GM12878 (cell line): Measurements from ENCODE around the gene RAC2. TPM values are rescaled to one million over a fixed set of nuclear protein-coding genes. Genes with fewer than 3 reads are reported as not detected.

ENCODE experiments used
- ATAC-seq: fragments of 200-7000 bp; cut with Tn5 transposase; 3 replicates; pipeline ENCODE4 v1.9.1; 2020; ENCODE audit warnings: mild to moderate bottlenecking, moderate library complexity
- BruUV-seq: library from RNA; stranded (reverse); fragments of 400-500 nt; replicated peaks from 2 replicates; lab custom pipeline; 2021; lab: Mats Ljungman, UMichigan
- CTCF ChIA-PET: fragments of 300-600 bp; sonication (Branson Sonifier 250); formaldehyde crosslinking; extraction: SDS; loops from one replicate; lab custom pipeline; 2021; ENCODE audit warnings: inconsistent platforms; lab: Yijun Ruan, JAX
- POLR2A ChIA-PET: fragments of 350-600 bp; formaldehyde crosslinking; extraction: SDS; loops from one replicate; lab custom pipeline; 2021; ENCODE audit warnings: inconsistent platforms; lab: Charles Lee
- RAD21 ChIA-PET: fragments of 300-600 bp; sonication (Branson Sonifier 250); formaldehyde crosslinking; loops from one replicate; lab custom pipeline; 2023; ENCODE audit warnings: antibody characterized with exemption; ENCODE audit not compliant: unreplicated experiment; lab: Charles Lee
- SMC1A ChIA-PET: fragments of 300-600 bp; sonication (Branson Sonifier 250); formaldehyde crosslinking; loops from one replicate; lab custom pipeline; 2023; ENCODE audit not compliant: unreplicated experiment, uncharacterized antibody; lab: Charles Lee
- DNase-seq: peaks from one replicate; pipeline ENCODE4 v3.0.0-alpha.2; 2011; ENCODE audit warnings: low read depth, low spot score
- FAIRE-seq: peaks from 3 replicates; lab custom pipeline; 2011; peaks lifted over from hg19 to GRCh38; lab: Jason Lieb, UNC
- H2AFZ ChIP-seq: 2 replicates; pipeline ENCODE4 v1.6.0; 2011; ENCODE audit warnings: low read depth, low read length, control low read depth; ENCODE audit not compliant: control insufficient read depth
- H3K27ac ChIP-seq: 2 replicates; pipeline ENCODE4 v1.5.1; 2011; ENCODE audit warnings: control low read depth; ENCODE audit not compliant: control insufficient read depth, insufficient read depth
- H3K27me3 ChIP-seq, 2 experiments: replicated peaks in 1 of 2; 2 replicates each; pipeline versions ENCODE4 v1.6.0 to v1.6.1; 2011; ENCODE audit warnings: low read length in 1 of 2; ENCODE audit not compliant: control insufficient read depth in 2 of 2, insufficient read depth in 2 of 2
- H3K36me3 ChIP-seq, 2 experiments: 2 replicates each; pipeline ENCODE4 v1.5.1; 2011; ENCODE audit warnings: low read length in 1 of 2; ENCODE audit not compliant: control insufficient read depth in 2 of 2, insufficient read depth in 2 of 2
- H3K4me1 ChIP-seq: 2 replicates; pipeline ENCODE4 v1.6.1; 2011; ENCODE audit warnings: mild to moderate bottlenecking, low read length, moderate library complexity, mixed read lengths; ENCODE audit not compliant: control insufficient read depth, insufficient read depth
- H3K4me2 ChIP-seq: 2 replicates; pipeline ENCODE4 v1.6.0; 2011; ENCODE audit warnings: control low read depth; ENCODE audit not compliant: control insufficient read depth, insufficient read depth
- H3K4me3 ChIP-seq: fragments of 200-600 bp; sonication (generic); 2 replicates; pipeline ENCODE4 v1.5.1; 2016
- H3K79me2 ChIP-seq: 2 replicates; pipeline ENCODE4 v1.6.0; 2011; ENCODE audit warnings: low read length; ENCODE audit not compliant: control insufficient read depth, insufficient read depth
- H3K9ac ChIP-seq: 2 replicates; pipeline ENCODE4 v1.8.0; 2011; ENCODE audit warnings: low read length, control low read depth, mixed read lengths; ENCODE audit not compliant: control insufficient read depth, insufficient read depth
- H3K9me3 ChIP-seq: replicated peaks from 3 replicates; pipeline ENCODE4 v1.5.1; 2011; ENCODE audit warnings: mild to moderate bottlenecking, low read length; ENCODE audit not compliant: control insufficient read depth, insufficient read depth
- H4K20me1 ChIP-seq: 2 replicates; pipeline ENCODE4 v1.6.0; 2011; ENCODE audit not compliant: control insufficient read depth, insufficient read depth
- CBX5 ChIP-seq: sonication (generic); IDR thresholded peaks from 2 replicates; pipeline ENCODE4 v1.6.1; 2016; ENCODE audit warnings: low read depth, moderate library complexity, mild to moderate bottlenecking, inconsistent platforms
- FOXM1 ChIP-seq: IDR thresholded peaks from 2 replicates; pipeline ENCODE4 v1.6.1; 2012; ENCODE audit warnings: low read depth, mild to moderate bottlenecking, inconsistent platforms, low read length, moderate library complexity
- GABPA ChIP-seq: IDR thresholded peaks from 2 replicates; pipeline ENCODE4 v1.6.1; 2014; ENCODE audit warnings: antibody characterized with exemption, low read depth, mild to moderate bottlenecking, inconsistent platforms
- IKZF2 ChIP-seq, 2 experiments: fragments of 450-650 bp; IDR thresholded peaks; 2 replicates each; pipeline ENCODE4 v1.6.1; 2017; ENCODE audit warnings: mild to moderate bottlenecking in 2 of 2, moderate library complexity in 2 of 2
- MTA3 ChIP-seq: IDR thresholded peaks from 2 replicates; pipeline ENCODE4 v1.6.1; 2012; ENCODE audit warnings: low read length, inconsistent platforms, borderline replicate concordance
- MXI1 ChIP-seq: fragments of 150-350 bp; IDR thresholded peaks from 2 replicates; pipeline ENCODE4 v1.6.1; 2011; ENCODE audit warnings: low read depth, mild to moderate bottlenecking, inconsistent platforms, low read length, improper control_type of control experiment
- NFYB ChIP-seq: IDR thresholded peaks from 2 replicates; pipeline ENCODE4 v1.6.1; 2011; ENCODE audit warnings: low read depth, mild to moderate bottlenecking, low read length, improper control_type of control experiment, moderate library complexity; ENCODE audit not compliant: insufficient read depth
- PAX5 ChIP-seq: IDR thresholded peaks from 2 replicates; pipeline ENCODE4 v1.6.1; 2011; ENCODE audit warnings: low read depth, low read length, borderline replicate concordance
- SUPT20H ChIP-seq: IDR thresholded peaks from 2 replicates; pipeline ENCODE4 v1.6.1; 2011; ENCODE audit warnings: low read depth, mild to moderate bottlenecking, low read length, moderate library complexity, borderline replicate concordance; ENCODE audit not compliant: control insufficient read depth
- TCF3 ChIP-seq: IDR thresholded peaks from 2 replicates; pipeline ENCODE4 v1.6.1; 2012; ENCODE audit warnings: low read depth, mild to moderate bottlenecking, low read length, borderline replicate concordance; ENCODE audit not compliant: insufficient read depth
- WGBS: methylation state at CpG from one replicate; pipeline ENCODE4 v1.1.6; 2016; ENCODE audit warnings: low lambda C conversion rate; ENCODE audit not compliant: insufficient replicate concordance, insufficient coverage; ENCODE audit errors: missing lambda C conversion rate; 5-methylcytosine and 5-hydroxymethylcytosine counted together
- in situ Hi-C: fragments of 300-500 bp; cut with MboI; formaldehyde crosslinking; loops from 9 replicates; pipeline ENCODE4 v1.14.3; 2018; ENCODE audit warnings: mixed read lengths
- intact Hi-C: fragments of 100-400 bp; cut with micrococcal nuclease; formaldehyde crosslinking; loops from one replicate; pipeline ENCODE4 v1.14.2; 2022; ENCODE audit not compliant: unreplicated experiment
- polyA plus RNA-seq, 11 experiments: library from polyadenylated mRNA; depleted of rRNA in 4 of 11; unstranded in 6 of 11; stranded (reverse) in 5 of 11; fragments of >200 nt; fragmentation: Nextera tagmentation in 4 of 11; fragmentation: Illumina TruSeq in 1 of 11; extraction: Ambion mirVana in 4 of 11; extraction: Trizol in 1 of 11; gene quantifications; 1 replicate in 1 of 11; 2 replicates in 10 of 11; pipeline versions ENCODE4 v1.2.1 to v1.2.3, GENCODE V29; 2011 to 2016; ENCODE audit warnings: inconsistent platforms in 2 of 11, missing spikeins in 2 of 11, low read depth in 1 of 11
- total RNA-seq, 4 experiments: library from RNA; depleted of rRNA in 3 of 4; stranded (reverse); fragments of >200 nt in 3 of 4; fragmentation: Illumina TruSeq in 1 of 4; extraction: Trizol in 1 of 4; gene quantifications; 2 replicates each; pipeline versions ENCODE4 v1.2.1 to v1.2.3, GENCODE V29; 2013 to 2021
- TF ChIP-seq, protein P1 (sequence below), 3 experiments: IDR thresholded peaks in 2 of 3; conservative IDR thresholded peaks in 1 of 3; 2 replicates each; pipeline ENCODE4 v1.5.1; 2011; ENCODE audit warnings: low read depth in 3 of 3, low read length in 3 of 3, mild to moderate bottlenecking in 3 of 3, control low read depth in 2 of 3, moderate library complexity in 2 of 3, inconsistent platforms in 1 of 3, mixed read lengths in 1 of 3; ENCODE audit not compliant: control insufficient read depth in 2 of 3, insufficient read depth in 1 of 3; ENCODE audit errors: extremely low read depth in 1 of 3
- TF ChIP-seq, protein P2 (sequence below): fragments of 150-350 bp; IDR thresholded peaks from 2 replicates; pipeline ENCODE4 v1.6.1; 2016; ENCODE audit warnings: low read depth, low read length
- TF ChIP-seq, protein P3 (sequence below): fragments of 450-650 bp; conservative IDR thresholded peaks from 2 replicates; pipeline ENCODE4 v1.6.1; 2017; ENCODE audit warnings: mild to moderate bottlenecking, moderate library complexity
- TF ChIP-seq, protein P4 (sequence below): IDR thresholded peaks from 2 replicates; pipeline ENCODE4 v1.6.1; 2011; ENCODE audit warnings: mild to moderate bottlenecking, low read depth, low read length, moderate library complexity; ENCODE audit not compliant: insufficient replicate concordance

Gene RAC2
- total and polyA plus RNA-seq, 10 of the 15 experiments (the other 5 are each of a cell fraction or from before 2014, with no cell fraction given), result 102 to 386 (median 304) TPM

DNA sequence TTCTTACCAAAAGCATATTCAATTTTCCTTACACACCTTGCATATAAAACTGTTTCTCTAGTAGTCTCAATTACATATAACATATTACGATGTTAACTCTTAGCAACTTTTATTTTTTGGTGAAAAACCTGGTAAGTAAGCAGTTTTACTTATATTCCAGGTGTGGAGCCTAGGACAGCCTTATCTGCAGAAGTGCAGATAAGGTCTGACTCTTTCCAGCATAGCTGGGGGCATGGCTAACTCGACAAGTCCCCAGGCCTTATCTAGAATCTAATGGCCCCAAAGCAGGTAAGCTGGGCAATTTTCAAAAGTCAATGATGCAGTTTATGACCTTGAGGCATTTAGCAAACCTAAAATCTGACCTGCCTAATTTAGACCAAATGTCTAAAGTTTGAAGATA is 51.9 kb downstream of the RAC2 start:
- Histone ChIP-seq H3K36me3 (no peaks in the 10 kb centered on the region), H4K20me1 (no peaks in the 10 kb centered on the region), H3K4me3 (no peak overlapping the region), H3K27ac (no peak overlapping the region), H3K79me2 (no peaks in the 10 kb centered on the region), H3K27me3 (no peaks in the 10 kb centered on the region), H3K4me1 (peaks cover 8% of the 10 kb centered on the region; the same call in 1 of the 2 replicates), H2AFZ (no peak overlapping the region), H3K9me3 (no peaks in the 10 kb centered on the region; the same call in 2 of the 3 replicates), H3K4me2 (no peak overlapping the region), H3K9ac (no peak overlapping the region)
- intact Hi-C loops, result loop anchor here (10.0 kb wide), 2 partner anchors 47 to 407 kb away; partner anchors contain the start of gene IL2RB
- TF ChIP-seq, protein P1, sequence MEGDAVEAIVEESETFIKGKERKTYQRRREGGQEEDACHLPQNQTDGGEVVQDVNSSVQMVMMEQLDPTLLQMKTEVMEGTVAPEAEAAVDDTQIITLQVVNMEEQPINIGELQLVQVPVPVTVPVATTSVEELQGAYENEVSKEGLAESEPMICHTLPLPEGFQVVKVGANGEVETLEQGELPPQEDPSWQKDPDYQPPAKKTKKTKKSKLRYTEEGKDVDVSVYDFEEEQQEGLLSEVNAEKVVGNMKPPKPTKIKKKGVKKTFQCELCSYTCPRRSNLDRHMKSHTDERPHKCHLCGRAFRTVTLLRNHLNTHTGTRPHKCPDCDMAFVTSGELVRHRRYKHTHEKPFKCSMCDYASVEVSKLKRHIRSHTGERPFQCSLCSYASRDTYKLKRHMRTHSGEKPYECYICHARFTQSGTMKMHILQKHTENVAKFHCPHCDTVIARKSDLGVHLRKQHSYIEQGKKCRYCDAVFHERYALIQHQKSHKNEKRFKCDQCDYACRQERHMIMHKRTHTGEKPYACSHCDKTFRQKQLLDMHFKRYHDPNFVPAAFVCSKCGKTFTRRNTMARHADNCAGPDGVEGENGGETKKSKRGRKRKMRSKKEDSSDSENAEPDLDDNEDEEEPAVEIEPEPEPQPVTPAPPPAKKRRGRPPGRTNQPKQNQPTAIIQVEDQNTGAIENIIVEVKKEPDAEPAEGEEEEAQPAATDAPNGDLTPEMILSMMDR (IDR thresholded peaks at IDR 0.05 in 2 of 3, conservative IDR thresholded peaks at IDR 0.05 in 1 of 3; ENCODE audit: control insufficient read depth in 2 of 3, extremely low read depth in 1 of 3, insufficient read depth in 1 of 3, low read depth in 3 of 3, low read length in 3 of 3), result no peak
- TF ChIP-seq PAX5, result no peak
- TF ChIP-seq, protein P2, sequence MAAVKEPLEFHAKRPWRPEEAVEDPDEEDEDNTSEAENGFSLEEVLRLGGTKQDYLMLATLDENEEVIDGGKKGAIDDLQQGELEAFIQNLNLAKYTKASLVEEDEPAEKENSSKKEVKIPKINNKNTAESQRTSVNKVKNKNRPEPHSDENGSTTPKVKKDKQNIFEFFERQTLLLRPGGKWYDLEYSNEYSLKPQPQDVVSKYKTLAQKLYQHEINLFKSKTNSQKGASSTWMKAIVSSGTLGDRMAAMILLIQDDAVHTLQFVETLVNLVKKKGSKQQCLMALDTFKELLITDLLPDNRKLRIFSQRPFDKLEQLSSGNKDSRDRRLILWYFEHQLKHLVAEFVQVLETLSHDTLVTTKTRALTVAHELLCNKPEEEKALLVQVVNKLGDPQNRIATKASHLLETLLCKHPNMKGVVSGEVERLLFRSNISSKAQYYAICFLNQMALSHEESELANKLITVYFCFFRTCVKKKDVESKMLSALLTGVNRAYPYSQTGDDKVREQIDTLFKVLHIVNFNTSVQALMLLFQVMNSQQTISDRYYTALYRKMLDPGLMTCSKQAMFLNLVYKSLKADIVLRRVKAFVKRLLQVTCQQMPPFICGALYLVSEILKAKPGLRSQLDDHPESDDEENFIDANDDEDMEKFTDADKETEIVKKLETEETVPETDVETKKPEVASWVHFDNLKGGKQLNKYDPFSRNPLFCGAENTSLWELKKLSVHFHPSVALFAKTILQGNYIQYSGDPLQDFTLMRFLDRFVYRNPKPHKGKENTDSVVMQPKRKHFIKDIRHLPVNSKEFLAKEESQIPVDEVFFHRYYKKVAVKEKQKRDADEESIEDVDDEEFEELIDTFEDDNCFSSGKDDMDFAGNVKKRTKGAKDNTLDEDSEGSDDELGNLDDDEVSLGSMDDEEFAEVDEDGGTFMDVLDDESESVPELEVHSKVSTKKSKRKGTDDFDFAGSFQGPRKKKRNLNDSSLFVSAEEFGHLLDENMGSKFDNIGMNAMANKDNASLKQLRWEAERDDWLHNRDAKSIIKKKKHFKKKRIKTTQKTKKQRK, result no peak
- TF ChIP-seq MXI1, result no peak
- TF ChIP-seq MTA3, result no peak
- TF ChIP-seq TCF3, result no peak
- no peak for TF ChIP-seq CBX5
- TF ChIP-seq, protein P3, sequence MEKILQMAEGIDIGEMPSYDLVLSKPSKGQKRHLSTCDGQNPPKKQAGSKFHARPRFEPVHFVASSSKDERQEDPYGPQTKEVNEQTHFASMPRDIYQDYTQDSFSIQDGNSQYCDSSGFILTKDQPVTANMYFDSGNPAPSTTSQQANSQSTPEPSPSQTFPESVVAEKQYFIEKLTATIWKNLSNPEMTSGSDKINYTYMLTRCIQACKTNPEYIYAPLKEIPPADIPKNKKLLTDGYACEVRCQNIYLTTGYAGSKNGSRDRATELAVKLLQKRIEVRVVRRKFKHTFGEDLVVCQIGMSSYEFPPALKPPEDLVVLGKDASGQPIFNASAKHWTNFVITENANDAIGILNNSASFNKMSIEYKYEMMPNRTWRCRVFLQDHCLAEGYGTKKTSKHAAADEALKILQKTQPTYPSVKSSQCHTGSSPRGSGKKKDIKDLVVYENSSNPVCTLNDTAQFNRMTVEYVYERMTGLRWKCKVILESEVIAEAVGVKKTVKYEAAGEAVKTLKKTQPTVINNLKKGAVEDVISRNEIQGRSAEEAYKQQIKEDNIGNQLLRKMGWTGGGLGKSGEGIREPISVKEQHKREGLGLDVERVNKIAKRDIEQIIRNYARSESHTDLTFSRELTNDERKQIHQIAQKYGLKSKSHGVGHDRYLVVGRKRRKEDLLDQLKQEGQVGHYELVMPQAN, result no peak
- TF ChIP-seq IKZF2 (IDR thresholded peaks at IDR 0.05), result no peak
- TF ChIP-seq, protein P4, sequence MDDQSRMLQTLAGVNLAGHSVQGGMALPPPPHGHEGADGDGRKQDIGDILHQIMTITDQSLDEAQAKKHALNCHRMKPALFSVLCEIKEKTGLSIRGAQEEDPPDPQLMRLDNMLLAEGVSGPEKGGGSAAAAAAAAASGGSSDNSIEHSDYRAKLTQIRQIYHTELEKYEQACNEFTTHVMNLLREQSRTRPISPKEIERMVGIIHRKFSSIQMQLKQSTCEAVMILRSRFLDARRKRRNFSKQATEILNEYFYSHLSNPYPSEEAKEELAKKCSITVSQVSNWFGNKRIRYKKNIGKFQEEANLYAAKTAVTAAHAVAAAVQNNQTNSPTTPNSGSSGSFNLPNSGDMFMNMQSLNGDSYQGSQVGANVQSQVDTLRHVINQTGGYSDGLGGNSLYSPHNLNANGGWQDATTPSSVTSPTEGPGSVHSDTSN, result no peak
- no peak for TF ChIP-seq SUPT20H
- no peak for TF ChIP-seq GABPA
- no peak for TF ChIP-seq NFYB
- TF ChIP-seq FOXM1, result no peak
- WGBS, result 97% methylated on average over 2 of the region's 2 CpGs
- POLR2A ChIA-PET, result no interaction called here
- ATAC-seq (no peak), FAIRE-seq (no peak), DNase-seq (no peak)
- RAD21 ChIA-PET, result interaction anchor here (0.8 to 3.2 kb wide), 3 partner anchors 28 to 93 kb away, joined by 3 to 22 read pairs (median 3); partner anchors contain the start of gene IL2RB
- CTCF ChIA-PET, result interaction anchor here (0.9 to 6.4 kb wide), 10 partner anchors 15 to 149 kb away, joined by 3 to 53 read pairs (median 5); partner anchors contain the start of gene IL2RB
- BruUV-seq, result no TSS peak
- SMC1A ChIA-PET, result interaction anchor here (0.8 to 5.5 kb wide), 11 partner anchors 9 to 215 kb away, joined by 3 to 64 read pairs (median 5); partner anchors contain the start of gene IL2RB
- in situ Hi-C loops, result no loop called here
